ENCODE data around the gene ABCA8. TPM values are rescaled to one million over a fixed set of nuclear protein-coding genes. Genes with fewer than 3 reads are reported as not detected.

The ABCA8 gene
- total RNA-seq, 4 donors from 2014 or later: 54.4 to 113 (median 71.3) TPM

DNA sequence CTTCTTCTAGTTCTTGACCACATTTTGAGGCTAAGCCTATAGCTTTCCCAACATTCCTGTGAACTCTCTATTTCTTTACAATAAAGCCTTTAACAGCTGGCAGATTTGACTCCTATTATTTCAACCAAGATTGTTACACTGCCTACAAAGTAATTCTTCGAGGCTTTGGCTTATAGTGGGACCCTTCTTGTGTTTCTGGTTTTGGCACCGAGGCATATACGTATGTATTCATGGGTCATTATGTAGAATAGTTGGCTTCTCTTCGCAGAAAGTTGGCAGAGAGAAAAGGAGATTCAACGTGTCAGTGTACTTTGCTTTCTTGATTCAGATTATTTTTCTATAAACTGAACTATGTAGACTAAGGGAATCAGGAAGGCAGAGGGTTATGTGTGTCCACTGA, 102.2 kb downstream of the ABCA8 start:
- WGBS, 2 donors (ENCODE audit: low coverage in 1 of 2): 69 to 80% methylated on average over 5 of the region's 5 CpGs
- Histone ChIP-seq H3K27me3 (no peaks in the 10 kb centered on the region), H3K9me3 (peaks cover 0 to 1% (median 0%) of the 10 kb centered on the region in 3 donors), H3K27ac (no peak overlapping the region), H3K4me1 (no peaks in the 10 kb centered on the region), H3K4me3 (no peak overlapping the region), H3K36me3 (no peaks in the 10 kb centered on the region)
- ATAC-seq: no peak
- no peak for TF ChIP-seq EP300 (IDR thresholded peaks at IDR 0.05)
- no peak for TF ChIP-seq POLR2A (IDR thresholded peaks at IDR 0.05)
- no peak for TF ChIP-seq POLR2AphosphoS5 (IDR thresholded peaks at IDR 0.05)
- TF ChIP-seq, protein P1, sequence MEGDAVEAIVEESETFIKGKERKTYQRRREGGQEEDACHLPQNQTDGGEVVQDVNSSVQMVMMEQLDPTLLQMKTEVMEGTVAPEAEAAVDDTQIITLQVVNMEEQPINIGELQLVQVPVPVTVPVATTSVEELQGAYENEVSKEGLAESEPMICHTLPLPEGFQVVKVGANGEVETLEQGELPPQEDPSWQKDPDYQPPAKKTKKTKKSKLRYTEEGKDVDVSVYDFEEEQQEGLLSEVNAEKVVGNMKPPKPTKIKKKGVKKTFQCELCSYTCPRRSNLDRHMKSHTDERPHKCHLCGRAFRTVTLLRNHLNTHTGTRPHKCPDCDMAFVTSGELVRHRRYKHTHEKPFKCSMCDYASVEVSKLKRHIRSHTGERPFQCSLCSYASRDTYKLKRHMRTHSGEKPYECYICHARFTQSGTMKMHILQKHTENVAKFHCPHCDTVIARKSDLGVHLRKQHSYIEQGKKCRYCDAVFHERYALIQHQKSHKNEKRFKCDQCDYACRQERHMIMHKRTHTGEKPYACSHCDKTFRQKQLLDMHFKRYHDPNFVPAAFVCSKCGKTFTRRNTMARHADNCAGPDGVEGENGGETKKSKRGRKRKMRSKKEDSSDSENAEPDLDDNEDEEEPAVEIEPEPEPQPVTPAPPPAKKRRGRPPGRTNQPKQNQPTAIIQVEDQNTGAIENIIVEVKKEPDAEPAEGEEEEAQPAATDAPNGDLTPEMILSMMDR (IDR thresholded peaks at IDR 0.05): no peak

- no peak overlapping the region for H3K27ac ChIP-seq
- no peaks in the 10 kb centered on the region for H3K9me3 ChIP-seq
- 36 to 45% methylated on average over 1 of the region's 1 CpG for WGBS, 2 donors (ENCODE audit: low coverage in 1 of 2)
- H3K4me1 ChIP-seq: no peaks in the 10 kb centered on the region
- TF ChIP-seq, protein P1 (IDR thresholded peaks at IDR 0.05): no peak
- TF ChIP-seq POLR2A (IDR thresholded peaks at IDR 0.05) (no peak), EP300 (IDR thresholded peaks at IDR 0.05) (no peak), POLR2AphosphoS5 (IDR thresholded peaks at IDR 0.05) (no peak)
- no peaks in the 10 kb centered on the region for H3K36me3 ChIP-seq
- no peak overlapping the region for H3K4me3 ChIP-seq
- no peaks in the 10 kb centered on the region for H3K27me3 ChIP-seq
- ATAC-seq: no peak
Measured at GRCh38 chr17:68851890-68852289, 103.3 kb downstream of the ABCA8 start.

- no peaks in the 10 kb centered on the region for H3K36me3 ChIP-seq
- H3K27me3 ChIP-seq: no peaks in the 10 kb centered on the region
- 29 to 47% methylated on average over 2 of the region's 2 CpGs for WGBS, 2 donors (ENCODE audit: low coverage in 1 of 2)
- ATAC-seq: no peak
- no peak overlapping the region for H3K27ac ChIP-seq
- TF ChIP-seq POLR2AphosphoS5 (IDR thresholded peaks at IDR 0.05): no peak
- no peak for TF ChIP-seq EP300 (IDR thresholded peaks at IDR 0.05)
- TF ChIP-seq, protein P1 (IDR thresholded peaks at IDR 0.05): no peak
- no peak for TF ChIP-seq POLR2A (IDR thresholded peaks at IDR 0.05)
- H3K4me3 ChIP-seq: no peak overlapping the region
- H3K9me3 ChIP-seq: no peaks in the 10 kb centered on the region
- no peaks in the 10 kb centered on the region for H3K4me1 ChIP-seq
Measured at GRCh38 chr17:68850749-68851510, 104.3 kb downstream of the ABCA8 start.

DNA sequence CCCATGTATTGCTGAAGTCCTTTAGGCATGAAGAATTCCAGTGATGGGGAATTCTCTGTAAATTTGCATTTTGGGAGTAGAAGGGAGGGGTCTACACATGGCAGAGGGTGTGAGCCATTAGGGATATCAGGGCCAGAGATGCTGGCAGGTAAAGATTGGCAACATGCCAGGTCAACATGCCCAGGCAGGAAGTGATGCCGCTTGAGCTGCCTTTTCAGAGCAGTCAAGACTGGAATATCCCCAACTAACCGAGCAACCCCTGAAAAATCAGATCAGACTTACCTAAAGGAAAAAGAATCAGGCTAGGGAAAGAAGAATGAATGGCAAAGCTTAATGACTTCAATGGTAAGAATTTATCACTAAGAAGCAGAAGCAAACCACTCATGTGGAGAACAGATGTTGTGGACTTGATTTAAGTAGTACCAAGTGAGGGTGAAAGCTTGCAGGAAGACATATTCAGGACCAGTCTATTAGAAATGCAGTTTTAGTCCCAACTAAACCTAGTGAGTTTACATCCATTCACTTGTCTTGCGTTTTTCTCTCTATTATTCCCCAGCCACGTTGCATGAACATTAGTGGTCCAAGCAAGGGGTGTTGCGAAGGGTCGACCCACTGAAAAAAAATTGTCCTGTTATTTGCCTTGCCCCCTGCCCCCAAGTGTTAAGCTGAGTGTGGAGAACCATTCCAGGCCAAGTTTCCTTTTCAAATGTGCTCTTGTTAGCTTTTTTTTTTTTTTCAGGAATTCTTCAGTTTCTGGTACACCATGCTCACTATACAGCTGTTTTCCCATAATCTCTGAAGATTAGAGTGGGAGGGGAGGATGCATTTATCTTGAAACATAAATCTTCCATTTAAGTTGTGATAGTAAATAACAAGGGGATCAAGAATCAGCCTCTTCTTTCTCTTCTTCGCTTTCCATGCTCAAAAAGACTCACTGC, 105.2 kb downstream of the ABCA8 start:
- no peak for ATAC-seq

More for the DNA sequence above, 105.2 kb downstream of the ABCA8 start:
- Histone ChIP-seq H3K9me3 (peaks cover 0 to 7% (median 0%) of the 10 kb centered on the region in 3 donors), H3K4me1 (no peaks in the 10 kb centered on the region), H3K4me3 (no peak overlapping the region), H3K27ac (no peak overlapping the region), H3K36me3 (no peaks in the 10 kb centered on the region), H3K27me3 (no peaks in the 10 kb centered on the region)
- 77 to 80% methylated on average over 7 of the region's 7 CpGs for WGBS, 2 donors (ENCODE audit: low coverage in 1 of 2)
- TF ChIP-seq, protein P1 (IDR thresholded peaks at IDR 0.05): no peak
- TF ChIP-seq EP300 (IDR thresholded peaks at IDR 0.05) (no peak), POLR2A (IDR thresholded peaks at IDR 0.05) (no peak), POLR2AphosphoS5 (IDR thresholded peaks at IDR 0.05) (no peak)

All from gastroesophageal sphincter (tissue), 4 donors.